ENCODE data around the gene NFKBIA.
A peak's percentile ranks its signal among the peaks of the same experiment; 100 is the strongest.

- TF ChIP-seq CTCF (IDR thresholded peaks at IDR 0.05) (peak; percentile 77 to 95 (median 86)), POLR2A (IDR thresholded peaks at IDR 0.05) (peak in 1 of 2 donors; percentile 37)
Observed at GRCh38 chr14:35406506-35407305, 2.2 kb upstream of the NFKBIA start.

All from heart left ventricle (tissue), 13 donors.